ENCODE measurements around the gene LINS1.

- TF ChIP-seq CTCF (optimal IDR thresholded peaks at IDR 0.05 in 1 of 3, IDR thresholded peaks at IDR 0.05 in 1 of 3, conservative IDR thresholded peaks at IDR 0.05 in 1 of 3; ENCODE audit: extremely low read depth in 1 of 3, insufficient read depth in 2 of 3, low read length in 3 of 3) = no peak
- TF ChIP-seq EZH2 (IDR thresholded peaks at IDR 0.05; ENCODE audit: low read length) = no peak
Observed at GRCh38 chr15:100553468-100553867, 48.5 kb downstream of the LINS1 start.

Measured in keratinocyte (primary cell).